Liver (tissue), 3 donors: ENCODE results near the gene KRT85.
A peak's percentile ranks its signal among the peaks of the same experiment; 100 is the strongest.

ENCODE experiments used
- ATF3 ChIP-seq: IDR thresholded peaks from 2 replicates; pipeline ENCODE4 v1.6.1; 2016; ENCODE audit warnings: antibody characterized with exemption
- JUND ChIP-seq, 2 donors: IDR thresholded peaks; 2 replicates each; pipeline ENCODE4 v1.6.1; 2016; ENCODE audit warnings: antibody characterized with exemption in 2 of 2
- MAX ChIP-seq: IDR thresholded peaks from 2 replicates; pipeline ENCODE4 v1.6.1; 2016; ENCODE audit warnings: antibody characterized with exemption
- RAD21 ChIP-seq, 2 donors: IDR thresholded peaks; 2 replicates each; pipeline ENCODE4 v1.6.1; 2016; ENCODE audit warnings: antibody characterized with exemption in 2 of 2, mild to moderate bottlenecking in 2 of 2
- SP1 ChIP-seq: IDR thresholded peaks from 2 replicates; pipeline ENCODE4 v1.6.1; 2018; ENCODE audit warnings: antibody characterized with exemption, mild to moderate bottlenecking
- TAF1 ChIP-seq: conservative IDR thresholded peaks from 2 replicates; pipeline ENCODE4 v1.6.1; 2016; ENCODE audit warnings: antibody characterized with exemption, mild to moderate bottlenecking
- YY1 ChIP-seq: IDR thresholded peaks from 2 replicates; pipeline ENCODE4 v1.6.1; 2016; ENCODE audit warnings: antibody characterized with exemption, mild to moderate bottlenecking
- ZBTB33 ChIP-seq: IDR thresholded peaks from 2 replicates; pipeline ENCODE4 v1.6.1; 2016; ENCODE audit warnings: antibody characterized with exemption
- TF ChIP-seq, protein P1 (sequence below): fragments of 150-350 bp; IDR thresholded peaks from 2 replicates; pipeline ENCODE4 v1.5.1; 2017; ENCODE audit warnings: improper control_type of control experiment, low read depth, low read length; ENCODE audit not compliant: missing input control
- donor health status: healthy.
- donor health status: healthy.

DNA sequence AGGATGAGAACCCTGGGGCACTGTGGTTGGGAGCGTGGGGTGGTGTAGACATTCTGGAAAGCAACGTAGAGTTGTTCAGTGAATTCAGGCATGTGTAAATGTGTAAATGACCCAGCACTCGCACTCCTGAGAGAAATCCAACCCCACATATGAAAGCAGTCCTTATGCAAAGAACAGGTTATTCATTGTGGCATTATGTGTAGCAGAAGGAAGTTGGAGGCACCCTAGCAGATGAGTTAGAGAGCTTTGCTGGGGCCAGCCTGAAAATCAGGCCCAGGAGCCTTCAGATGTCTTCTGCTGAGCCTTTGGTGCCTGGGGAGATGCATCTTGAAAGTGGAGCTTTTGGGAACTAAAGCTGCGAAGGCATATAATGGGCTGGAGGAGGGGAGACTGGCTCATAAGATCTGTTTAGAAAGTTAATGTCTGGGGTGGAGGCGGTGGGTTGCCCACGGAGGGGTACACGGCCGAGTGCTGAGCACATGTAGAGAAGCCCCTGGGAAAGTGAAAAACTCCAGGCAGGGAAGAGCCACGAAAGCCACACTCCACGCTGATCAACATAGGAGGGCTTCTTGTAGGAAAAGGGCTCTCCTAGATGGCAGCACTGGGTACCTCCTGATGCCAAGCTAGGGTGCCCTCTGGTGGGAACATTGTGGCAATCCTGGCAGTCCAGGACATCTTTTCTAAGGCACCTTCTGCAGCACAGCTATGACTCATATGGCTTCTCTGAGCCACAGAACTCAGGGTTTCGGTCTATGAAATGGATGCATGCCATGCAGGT is 40.0 kb downstream of the KRT85 start:
- no peak for TF ChIP-seq MAX
- TF ChIP-seq, protein P1, sequence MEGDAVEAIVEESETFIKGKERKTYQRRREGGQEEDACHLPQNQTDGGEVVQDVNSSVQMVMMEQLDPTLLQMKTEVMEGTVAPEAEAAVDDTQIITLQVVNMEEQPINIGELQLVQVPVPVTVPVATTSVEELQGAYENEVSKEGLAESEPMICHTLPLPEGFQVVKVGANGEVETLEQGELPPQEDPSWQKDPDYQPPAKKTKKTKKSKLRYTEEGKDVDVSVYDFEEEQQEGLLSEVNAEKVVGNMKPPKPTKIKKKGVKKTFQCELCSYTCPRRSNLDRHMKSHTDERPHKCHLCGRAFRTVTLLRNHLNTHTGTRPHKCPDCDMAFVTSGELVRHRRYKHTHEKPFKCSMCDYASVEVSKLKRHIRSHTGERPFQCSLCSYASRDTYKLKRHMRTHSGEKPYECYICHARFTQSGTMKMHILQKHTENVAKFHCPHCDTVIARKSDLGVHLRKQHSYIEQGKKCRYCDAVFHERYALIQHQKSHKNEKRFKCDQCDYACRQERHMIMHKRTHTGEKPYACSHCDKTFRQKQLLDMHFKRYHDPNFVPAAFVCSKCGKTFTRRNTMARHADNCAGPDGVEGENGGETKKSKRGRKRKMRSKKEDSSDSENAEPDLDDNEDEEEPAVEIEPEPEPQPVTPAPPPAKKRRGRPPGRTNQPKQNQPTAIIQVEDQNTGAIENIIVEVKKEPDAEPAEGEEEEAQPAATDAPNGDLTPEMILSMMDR = peak; percentile 92
- TF ChIP-seq YY1 = no peak
- no peak for TF ChIP-seq TAF1
- TF ChIP-seq SP1 = peak; percentile 7
- no peak for TF ChIP-seq ZBTB33
- TF ChIP-seq JUND (IDR thresholded peaks at IDR 0.05) = peak; percentile 67 to 83
- peak; percentile 85 to 91 for TF ChIP-seq RAD21 (IDR thresholded peaks at IDR 0.05)
- TF ChIP-seq ATF3 = peak; percentile 66
